Tibial nerve (tissue), 4 donors: Measurements from ENCODE around the gene GRIFIN.

Experiments
- EP300 ChIP-seq, 2 donors: sonication (generic); formaldehyde crosslinking; IDR thresholded peaks; one replicate each; pipeline ENCODE4 v1.6.1; 2017; ENCODE audit warnings: antibody characterized with exemption in 2 of 2, mild to moderate bottlenecking in 1 of 2
- POLR2A ChIP-seq, 2 donors: fragments of 450-650 bp; IDR thresholded peaks; one replicate each; pipeline ENCODE4 v1.6.1; 2017; ENCODE audit warnings: antibody characterized with exemption in 2 of 2, mild to moderate bottlenecking in 2 of 2, moderate library complexity in 2 of 2
- TF ChIP-seq, protein P1 (sequence below), 5 experiments: fragments of 200-600 bp in 3 of 5; fragments of 450-650 bp in 2 of 5; sonication (generic) in 3 of 5; IDR thresholded peaks; one replicate each; pipeline ENCODE4 v1.5.1; 2016 to 2019; ENCODE audit warnings: antibody characterized with exemption in 5 of 5, mild to moderate bottlenecking in 3 of 5, moderate library complexity in 2 of 5

DNA sequence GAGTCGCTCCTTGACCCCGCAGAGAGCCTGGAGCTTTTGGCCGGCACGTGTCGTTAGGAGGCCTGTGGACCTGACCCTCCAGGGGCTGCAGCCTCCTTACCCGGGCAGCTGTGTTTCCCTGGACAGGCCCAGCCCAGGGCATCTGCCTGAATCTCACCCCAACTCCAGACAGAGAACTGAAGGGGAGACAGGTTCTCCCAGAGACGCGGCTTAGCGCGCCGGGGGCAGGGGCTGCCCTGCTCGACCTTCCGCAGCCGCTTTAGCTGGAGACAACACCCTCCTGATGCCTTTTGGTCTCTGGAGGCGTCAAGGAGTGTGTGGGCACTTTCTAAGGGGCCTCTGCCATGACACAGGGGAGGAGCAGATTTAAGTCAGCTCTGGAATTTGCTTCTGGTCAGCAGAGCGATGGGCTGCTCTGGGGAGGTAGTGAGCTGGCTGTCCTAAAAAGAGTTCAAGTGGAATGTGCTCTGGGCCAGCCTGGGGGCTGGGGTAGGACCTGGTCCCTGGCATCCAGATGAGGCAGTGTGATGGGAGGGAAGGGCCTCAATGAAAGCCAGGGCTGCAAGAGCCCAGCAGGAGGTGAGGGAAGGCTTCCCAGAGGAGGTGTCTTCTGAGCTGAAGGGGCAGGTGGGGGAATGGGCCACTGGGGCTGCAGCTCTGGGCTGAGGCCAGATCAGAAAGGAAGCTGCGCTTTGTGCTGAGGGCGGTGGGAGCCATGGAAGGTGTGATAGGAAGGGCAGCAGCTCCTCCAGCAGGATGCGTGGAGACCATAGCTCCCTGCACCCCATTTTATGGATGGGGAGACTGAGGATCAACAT lies 5.8 kb downstream of the GRIFIN start:
- TF ChIP-seq POLR2A (IDR thresholded peaks at IDR 0.05): no peak
- TF ChIP-seq, protein P1, sequence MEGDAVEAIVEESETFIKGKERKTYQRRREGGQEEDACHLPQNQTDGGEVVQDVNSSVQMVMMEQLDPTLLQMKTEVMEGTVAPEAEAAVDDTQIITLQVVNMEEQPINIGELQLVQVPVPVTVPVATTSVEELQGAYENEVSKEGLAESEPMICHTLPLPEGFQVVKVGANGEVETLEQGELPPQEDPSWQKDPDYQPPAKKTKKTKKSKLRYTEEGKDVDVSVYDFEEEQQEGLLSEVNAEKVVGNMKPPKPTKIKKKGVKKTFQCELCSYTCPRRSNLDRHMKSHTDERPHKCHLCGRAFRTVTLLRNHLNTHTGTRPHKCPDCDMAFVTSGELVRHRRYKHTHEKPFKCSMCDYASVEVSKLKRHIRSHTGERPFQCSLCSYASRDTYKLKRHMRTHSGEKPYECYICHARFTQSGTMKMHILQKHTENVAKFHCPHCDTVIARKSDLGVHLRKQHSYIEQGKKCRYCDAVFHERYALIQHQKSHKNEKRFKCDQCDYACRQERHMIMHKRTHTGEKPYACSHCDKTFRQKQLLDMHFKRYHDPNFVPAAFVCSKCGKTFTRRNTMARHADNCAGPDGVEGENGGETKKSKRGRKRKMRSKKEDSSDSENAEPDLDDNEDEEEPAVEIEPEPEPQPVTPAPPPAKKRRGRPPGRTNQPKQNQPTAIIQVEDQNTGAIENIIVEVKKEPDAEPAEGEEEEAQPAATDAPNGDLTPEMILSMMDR (IDR thresholded peaks at IDR 0.05): no peak
- no peak for TF ChIP-seq EP300 (IDR thresholded peaks at IDR 0.05)
